Neural cell (in vitro differentiated cells): ENCODE measurements around the gene TXLNB.

Source experiments
- EP300 ChIP-seq: fragments of 450-650 bp; conservative IDR thresholded peaks from 2 replicates; pipeline ENCODE4 v1.6.1; 2014; ENCODE audit warnings: antibody characterized with exemption, mild to moderate bottlenecking, moderate library complexity; ENCODE audit not compliant: poor library complexity, severe bottlenecking
- EZH2 ChIP-seq: fragments of 200-600, 300-800 bp; shearing (Covaris generic), sonication (generic); IDR thresholded peaks from 2 replicates; pipeline ENCODE4 v1.6.1; 2014; ENCODE audit warnings: antibody characterized with exemption, low read length, borderline replicate concordance, mild to moderate bottlenecking; ENCODE audit not compliant: insufficient read depth, poor library complexity, severe bottlenecking
- POLR2AphosphoS5 ChIP-seq: IDR thresholded peaks from 2 replicates; pipeline ENCODE4 v1.6.1; 2012
- TF ChIP-seq, protein P1 (sequence below): fragments of 450-650 bp; IDR thresholded peaks from 2 replicates; pipeline ENCODE4 v1.5.1; 2014; ENCODE audit warnings: antibody characterized with exemption, mild to moderate bottlenecking, moderate library complexity; ENCODE audit not compliant: poor library complexity, severe bottlenecking
- TF ChIP-seq, protein P2 (sequence below): IDR thresholded peaks from 2 replicates; pipeline ENCODE4 v1.6.1; 2012; ENCODE audit warnings: borderline replicate concordance

DNA sequence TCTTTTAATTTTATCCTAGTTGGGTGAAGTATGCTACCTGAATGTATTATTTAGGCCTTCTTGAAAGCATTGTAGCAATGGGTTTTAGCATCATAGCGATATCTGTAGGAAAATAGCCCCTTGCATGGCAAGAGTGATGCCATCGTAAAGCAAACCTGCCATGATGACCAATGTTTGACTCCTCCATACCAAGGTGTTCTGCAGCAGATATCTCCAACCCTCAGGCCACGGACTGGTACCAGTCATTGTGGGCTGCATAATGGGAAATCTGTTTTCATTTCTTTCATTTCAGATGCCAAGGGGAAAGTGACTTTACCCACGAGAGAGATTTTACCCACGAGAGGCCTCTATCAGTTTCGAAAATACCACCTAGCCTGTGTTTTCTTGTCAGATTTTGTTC, 6.2 kb downstream of the TXLNB start:
- TF ChIP-seq POLR2AphosphoS5 (no peak), EZH2 (no peak), EP300 (no peak)
- TF ChIP-seq, protein P1, sequence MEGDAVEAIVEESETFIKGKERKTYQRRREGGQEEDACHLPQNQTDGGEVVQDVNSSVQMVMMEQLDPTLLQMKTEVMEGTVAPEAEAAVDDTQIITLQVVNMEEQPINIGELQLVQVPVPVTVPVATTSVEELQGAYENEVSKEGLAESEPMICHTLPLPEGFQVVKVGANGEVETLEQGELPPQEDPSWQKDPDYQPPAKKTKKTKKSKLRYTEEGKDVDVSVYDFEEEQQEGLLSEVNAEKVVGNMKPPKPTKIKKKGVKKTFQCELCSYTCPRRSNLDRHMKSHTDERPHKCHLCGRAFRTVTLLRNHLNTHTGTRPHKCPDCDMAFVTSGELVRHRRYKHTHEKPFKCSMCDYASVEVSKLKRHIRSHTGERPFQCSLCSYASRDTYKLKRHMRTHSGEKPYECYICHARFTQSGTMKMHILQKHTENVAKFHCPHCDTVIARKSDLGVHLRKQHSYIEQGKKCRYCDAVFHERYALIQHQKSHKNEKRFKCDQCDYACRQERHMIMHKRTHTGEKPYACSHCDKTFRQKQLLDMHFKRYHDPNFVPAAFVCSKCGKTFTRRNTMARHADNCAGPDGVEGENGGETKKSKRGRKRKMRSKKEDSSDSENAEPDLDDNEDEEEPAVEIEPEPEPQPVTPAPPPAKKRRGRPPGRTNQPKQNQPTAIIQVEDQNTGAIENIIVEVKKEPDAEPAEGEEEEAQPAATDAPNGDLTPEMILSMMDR = no peak
- TF ChIP-seq, protein P2, sequence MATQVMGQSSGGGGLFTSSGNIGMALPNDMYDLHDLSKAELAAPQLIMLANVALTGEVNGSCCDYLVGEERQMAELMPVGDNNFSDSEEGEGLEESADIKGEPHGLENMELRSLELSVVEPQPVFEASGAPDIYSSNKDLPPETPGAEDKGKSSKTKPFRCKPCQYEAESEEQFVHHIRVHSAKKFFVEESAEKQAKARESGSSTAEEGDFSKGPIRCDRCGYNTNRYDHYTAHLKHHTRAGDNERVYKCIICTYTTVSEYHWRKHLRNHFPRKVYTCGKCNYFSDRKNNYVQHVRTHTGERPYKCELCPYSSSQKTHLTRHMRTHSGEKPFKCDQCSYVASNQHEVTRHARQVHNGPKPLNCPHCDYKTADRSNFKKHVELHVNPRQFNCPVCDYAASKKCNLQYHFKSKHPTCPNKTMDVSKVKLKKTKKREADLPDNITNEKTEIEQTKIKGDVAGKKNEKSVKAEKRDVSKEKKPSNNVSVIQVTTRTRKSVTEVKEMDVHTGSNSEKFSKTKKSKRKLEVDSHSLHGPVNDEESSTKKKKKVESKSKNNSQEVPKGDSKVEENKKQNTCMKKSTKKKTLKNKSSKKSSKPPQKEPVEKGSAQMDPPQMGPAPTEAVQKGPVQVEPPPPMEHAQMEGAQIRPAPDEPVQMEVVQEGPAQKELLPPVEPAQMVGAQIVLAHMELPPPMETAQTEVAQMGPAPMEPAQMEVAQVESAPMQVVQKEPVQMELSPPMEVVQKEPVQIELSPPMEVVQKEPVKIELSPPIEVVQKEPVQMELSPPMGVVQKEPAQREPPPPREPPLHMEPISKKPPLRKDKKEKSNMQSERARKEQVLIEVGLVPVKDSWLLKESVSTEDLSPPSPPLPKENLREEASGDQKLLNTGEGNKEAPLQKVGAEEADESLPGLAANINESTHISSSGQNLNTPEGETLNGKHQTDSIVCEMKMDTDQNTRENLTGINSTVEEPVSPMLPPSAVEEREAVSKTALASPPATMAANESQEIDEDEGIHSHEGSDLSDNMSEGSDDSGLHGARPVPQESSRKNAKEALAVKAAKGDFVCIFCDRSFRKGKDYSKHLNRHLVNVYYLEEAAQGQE = no peak
